ENCODE data around the gene KRTCAP3. TPM values are rescaled to one million over a fixed set of nuclear protein-coding genes. Genes with fewer than 3 reads are reported as not detected.

The KRTCAP3 gene
- total RNA-seq (2022; extraction: Qiagen RNA extraction; ENCODE audit: low read depth) = 0.66 to 1.1 TPM (median 0.73 TPM) in 5 replicates

GRCh38 chr2:27441958-27442919, at the start of gene KRTCAP3:
Gene KRTCAP3 (plus strand): TSS chr2:27442381. CDS start chr2:27442413, 32 bp downstream.

GRCh38 chr2:27409321-27410073, 32.7 kb upstream of the KRTCAP3 start, which contains the start of gene PPM1G:
Gene PPM1G (minus strand): TSS chr2:27409591. CDS start chr2:27409422, 169 bp downstream.

GRCh38 chr2:27428213-27428977, 13.8 kb upstream of the KRTCAP3 start, which contains the start of gene NRBP1:
Gene NRBP1 (plus strand): TSS chr2:27428631. CDS start chr2:27433274, 4,643 bp downstream.

GRCh38 chr2:27489498-27490397, 47.6 kb downstream of the KRTCAP3 start, which contains the start of gene IFT172:
Gene IFT172 (minus strand): TSS chr2:27489743. CDS start chr2:27489653, 90 bp downstream.

Other genes starting within 250 kb of the KRTCAP3 start
- 207 to 224 TPM (median 215 TPM) in 5 replicates for gene ATRAID, start 230.3 kb upstream of the KRTCAP3 start, total RNA-seq (2022; extraction: Qiagen RNA extraction; ENCODE audit: low read depth)
- gene SLC5A6, start 230.1 kb upstream of the KRTCAP3 start, total RNA-seq (2022; extraction: Qiagen RNA extraction; ENCODE audit: low read depth) = 64.9 to 70.5 TPM (median 69.7 TPM) in 5 replicates
- 50.1 to 70.8 TPM (median 60.1 TPM) in 5 replicates for gene CAD, start 225.0 kb upstream of the KRTCAP3 start, total RNA-seq (2022; extraction: Qiagen RNA extraction; ENCODE audit: low read depth)
- gene SLC30A3, start 179.3 kb upstream of the KRTCAP3 start, total RNA-seq (2022; extraction: Qiagen RNA extraction; ENCODE audit: low read depth) = 2.5 to 3.8 TPM (median 3.8 TPM) in 5 replicates
- gene DNAJC5G, start 166.9 kb upstream of the KRTCAP3 start, total RNA-seq (2022; extraction: Qiagen RNA extraction; ENCODE audit: low read depth) = not detected in 5 replicates
- 0.46 to 0.95 TPM (median 0.48 TPM) in 5 replicates for gene TRIM54, start 160.0 kb upstream of the KRTCAP3 start, total RNA-seq (2022; extraction: Qiagen RNA extraction; ENCODE audit: low read depth)
- gene UCN, start 133.9 kb upstream of the KRTCAP3 start, total RNA-seq (2022; extraction: Qiagen RNA extraction; ENCODE audit: low read depth) = 0.71 to 2.2 TPM (median 1.8 TPM) in 5 replicates
- 69.2 to 99.8 TPM (median 85.7 TPM) in 5 replicates for gene MPV17, start 119.3 kb upstream of the KRTCAP3 start, total RNA-seq (2022; extraction: Qiagen RNA extraction; ENCODE audit: low read depth)
- 55.1 to 68.3 TPM (median 62.9 TPM) in 5 replicates for gene GTF3C2, start 85.6 kb upstream of the KRTCAP3 start, total RNA-seq (2022; extraction: Qiagen RNA extraction; ENCODE audit: low read depth)
- 52.9 to 65.7 TPM (median 58.5 TPM) in 5 replicates for gene EIF2B4, start 72.0 kb upstream of the KRTCAP3 start, total RNA-seq (2022; extraction: Qiagen RNA extraction; ENCODE audit: low read depth)
- 126 to 150 TPM (median 142 TPM) in 5 replicates for gene SNX17, start 71.8 kb upstream of the KRTCAP3 start, total RNA-seq (2022; extraction: Qiagen RNA extraction; ENCODE audit: low read depth)
- 9.6 to 15.2 TPM (median 13.8 TPM) in 5 replicates for gene ZNF513, start 61.6 kb upstream of the KRTCAP3 start, total RNA-seq (2022; extraction: Qiagen RNA extraction; ENCODE audit: low read depth)
- 171 to 187 TPM (median 176 TPM) in 5 replicates for gene PPM1G, start 32.8 kb upstream of the KRTCAP3 start, total RNA-seq (2022; extraction: Qiagen RNA extraction; ENCODE audit: low read depth)
- gene NRBP1, start 13.8 kb upstream of the KRTCAP3 start, total RNA-seq (2022; extraction: Qiagen RNA extraction; ENCODE audit: low read depth) = 125 to 139 TPM (median 132 TPM) in 5 replicates
- 6.9 to 9.3 TPM (median 8.3 TPM) in 5 replicates for gene IFT172, start 47.4 kb downstream of the KRTCAP3 start, total RNA-seq (2022; extraction: Qiagen RNA extraction; ENCODE audit: low read depth)
- gene FNDC4, start 52.8 kb downstream of the KRTCAP3 start, total RNA-seq (2022; extraction: Qiagen RNA extraction; ENCODE audit: low read depth) = 2.1 to 5.5 TPM (median 4.2 TPM) in 5 replicates
- gene GCKR, start 54.5 kb downstream of the KRTCAP3 start, total RNA-seq (2022; extraction: Qiagen RNA extraction; ENCODE audit: low read depth) = 0.17 to 0.62 TPM (median 0.42 TPM) in 4 of 5 replicates, not detected in the other
- gene ZNF512, start 140.7 kb downstream of the KRTCAP3 start, total RNA-seq (2022; extraction: Qiagen RNA extraction; ENCODE audit: low read depth) = 13.5 to 19.0 TPM (median 17.1 TPM) in 5 replicates
- gene CCDC121, start 186.6 kb downstream of the KRTCAP3 start, total RNA-seq (2022; extraction: Qiagen RNA extraction; ENCODE audit: low read depth) = 2.4 to 4.2 TPM (median 3.2 TPM) in 5 replicates
- 56.7 to 61.7 TPM (median 57.5 TPM) in 5 replicates for gene GPN1, start 186.7 kb downstream of the KRTCAP3 start, total RNA-seq (2022; extraction: Qiagen RNA extraction; ENCODE audit: low read depth)
- 26.9 to 33.7 TPM (median 31.6 TPM) in 5 replicates for gene SUPT7L, start 221.2 kb downstream of the KRTCAP3 start, total RNA-seq (2022; extraction: Qiagen RNA extraction; ENCODE audit: low read depth)
- gene SLC4A1AP, start 221.5 kb downstream of the KRTCAP3 start, total RNA-seq (2022; extraction: Qiagen RNA extraction; ENCODE audit: low read depth) = 28.0 to 37.1 TPM (median 31.5 TPM) in 5 replicates